ENCODE data around the gene MYL10.

DNA sequence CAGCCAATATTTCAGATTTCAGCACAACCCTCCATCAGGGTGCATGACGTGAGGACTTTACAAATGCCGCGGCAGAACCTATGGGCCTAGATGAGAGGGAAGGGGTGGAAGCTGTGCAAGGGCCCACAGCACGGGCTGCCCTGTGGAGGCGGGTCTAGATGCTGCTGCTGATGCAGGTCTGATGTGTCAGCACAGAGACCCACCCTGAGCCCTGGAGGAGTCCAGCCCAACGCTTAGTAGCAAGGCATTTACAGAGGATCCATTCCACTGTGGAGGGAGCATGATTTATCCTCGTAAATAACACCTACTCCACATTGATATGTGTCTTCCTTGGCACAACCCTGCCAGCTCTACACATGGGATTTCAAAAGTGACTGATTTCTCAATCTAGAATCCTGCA, 48.5 kb downstream of the MYL10 start:
- TF ChIP-seq CTCF (IDR thresholded peaks at IDR 0.05) (no peak), POLR2A (IDR thresholded peaks at IDR 0.05) (no peak)
